AG04450 (cell line): ENCODE data around the gene PARD3B. TPM values are rescaled to one million over a fixed set of nuclear protein-coding genes. Genes with fewer than 3 reads are reported as not detected.

Experiments used
- CTCF ChIA-PET: fragments of 300-600, 350-600 bp; formaldehyde crosslinking; extraction: SDS; loops from one replicate; lab custom pipeline; 2022; ENCODE audit warnings: antibody characterized with exemption, inconsistent platforms; lab: Charles Lee
- POLR2A ChIA-PET: fragments of 350-600 bp; formaldehyde crosslinking; extraction: SDS; loops from one replicate; lab custom pipeline; 2021; ENCODE audit warnings: antibody characterized with exemption, inconsistent platforms; lab: Yijun Ruan, JAX
- DNase-seq: peaks from one replicate; pipeline ENCODE4 v3.0.0-alpha.2; 2011; ENCODE audit warnings: low read depth, low spot score
- H3K27ac ChIP-seq: one replicate; pipeline ENCODE4 v1.5.1; 2012; ENCODE audit warnings: low read depth, low read length, control low read depth
- H3K27me3 ChIP-seq: one replicate; pipeline ENCODE4 v1.6.0; 2012; ENCODE audit warnings: low read length; ENCODE audit not compliant: control insufficient read depth, insufficient read depth
- H3K4me3 ChIP-seq: 2 replicates; pipeline ENCODE4 v1.5.1; 2011; ENCODE audit warnings: mild to moderate bottlenecking, low read depth, low read length, control low read depth
- H3K9me3 ChIP-seq: 2 replicates; pipeline ENCODE4 v1.5.1; 2012; ENCODE audit warnings: low read length; ENCODE audit not compliant: control insufficient read depth, insufficient read depth
- polyA plus RNA-seq: library from polyadenylated mRNA; depleted of rRNA; stranded (reverse); fragments of >200 nt; gene quantifications from 2 replicates; pipeline ENCODE4 v1.2.3, GENCODE V29; 2011
- TF ChIP-seq, protein P1 (sequence below): IDR thresholded peaks from 2 replicates; pipeline ENCODE4 v1.5.1; 2011; ENCODE audit warnings: low read depth, low read length, control low read depth, inconsistent platforms

PARD3B gene
- polyA plus RNA-seq, 1 experiment = 8.5 TPM

DNA sequence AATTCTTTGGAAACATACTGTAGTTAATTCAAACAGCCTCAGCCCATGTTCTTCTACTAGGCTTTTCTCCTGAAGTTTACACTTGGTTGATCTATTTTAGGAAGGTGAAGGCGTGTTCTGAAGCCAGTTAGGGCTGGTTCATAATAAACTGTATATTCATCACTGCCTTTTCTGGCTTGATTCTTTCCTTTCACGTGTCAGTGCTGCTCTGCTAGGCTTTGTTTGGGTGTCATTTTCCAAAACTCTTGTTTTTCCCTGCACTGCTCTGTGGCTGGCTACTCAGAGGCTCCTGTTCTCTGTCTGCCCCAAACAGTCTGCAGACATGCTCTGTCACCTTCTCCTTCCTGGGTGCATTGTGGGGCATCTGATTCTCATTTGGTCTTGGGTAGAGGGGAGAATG is 136.1 kb downstream of the PARD3B start:
- TF ChIP-seq, protein P1, sequence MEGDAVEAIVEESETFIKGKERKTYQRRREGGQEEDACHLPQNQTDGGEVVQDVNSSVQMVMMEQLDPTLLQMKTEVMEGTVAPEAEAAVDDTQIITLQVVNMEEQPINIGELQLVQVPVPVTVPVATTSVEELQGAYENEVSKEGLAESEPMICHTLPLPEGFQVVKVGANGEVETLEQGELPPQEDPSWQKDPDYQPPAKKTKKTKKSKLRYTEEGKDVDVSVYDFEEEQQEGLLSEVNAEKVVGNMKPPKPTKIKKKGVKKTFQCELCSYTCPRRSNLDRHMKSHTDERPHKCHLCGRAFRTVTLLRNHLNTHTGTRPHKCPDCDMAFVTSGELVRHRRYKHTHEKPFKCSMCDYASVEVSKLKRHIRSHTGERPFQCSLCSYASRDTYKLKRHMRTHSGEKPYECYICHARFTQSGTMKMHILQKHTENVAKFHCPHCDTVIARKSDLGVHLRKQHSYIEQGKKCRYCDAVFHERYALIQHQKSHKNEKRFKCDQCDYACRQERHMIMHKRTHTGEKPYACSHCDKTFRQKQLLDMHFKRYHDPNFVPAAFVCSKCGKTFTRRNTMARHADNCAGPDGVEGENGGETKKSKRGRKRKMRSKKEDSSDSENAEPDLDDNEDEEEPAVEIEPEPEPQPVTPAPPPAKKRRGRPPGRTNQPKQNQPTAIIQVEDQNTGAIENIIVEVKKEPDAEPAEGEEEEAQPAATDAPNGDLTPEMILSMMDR = no peak
- peaks cover 7% of the 10 kb centered on the region for H3K9me3 ChIP-seq
- CTCF ChIA-PET = no interaction called here
- no peak overlapping the region for H3K4me3 ChIP-seq
- DNase-seq = no peak
- no peak overlapping the region for H3K27ac ChIP-seq
- no peaks in the 10 kb centered on the region for H3K27me3 ChIP-seq
- POLR2A ChIA-PET = no interaction called here

DNA sequence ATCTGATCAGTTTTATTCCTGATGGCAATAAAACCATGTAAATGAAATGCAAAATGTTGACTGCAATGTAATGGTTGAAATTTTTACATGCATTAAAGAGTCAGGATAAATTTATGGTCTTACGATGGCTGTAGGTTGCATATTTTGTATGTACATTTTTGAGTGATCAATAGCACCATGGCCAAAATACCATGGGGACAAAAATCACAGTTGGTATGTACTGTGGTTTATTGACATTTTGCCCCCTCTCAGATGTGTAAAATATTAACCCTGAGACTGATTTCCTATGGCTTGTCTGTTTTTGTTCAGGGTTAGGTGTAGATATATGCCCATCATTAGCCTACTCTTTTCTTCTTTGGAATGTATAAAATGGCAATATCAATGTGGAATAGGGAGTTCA is 138.1 kb downstream of the PARD3B start:
- CTCF ChIA-PET = interaction anchor here (0.6 kb wide), 2 partner anchors 28 to 360 kb away, joined by 3 read pairs; no protein-coding TSS in a partner anchor
- DNase-seq = no peak
- Histone ChIP-seq H3K27me3 (no peaks in the 10 kb centered on the region), H3K4me3 (no peak overlapping the region), H3K27ac (no peak overlapping the region), H3K9me3 (peaks cover 4% of the 10 kb centered on the region; the same call in 1 of the 2 replicates)
- POLR2A ChIA-PET = no interaction called here
- TF ChIP-seq, protein P1 = no peak

DNA sequence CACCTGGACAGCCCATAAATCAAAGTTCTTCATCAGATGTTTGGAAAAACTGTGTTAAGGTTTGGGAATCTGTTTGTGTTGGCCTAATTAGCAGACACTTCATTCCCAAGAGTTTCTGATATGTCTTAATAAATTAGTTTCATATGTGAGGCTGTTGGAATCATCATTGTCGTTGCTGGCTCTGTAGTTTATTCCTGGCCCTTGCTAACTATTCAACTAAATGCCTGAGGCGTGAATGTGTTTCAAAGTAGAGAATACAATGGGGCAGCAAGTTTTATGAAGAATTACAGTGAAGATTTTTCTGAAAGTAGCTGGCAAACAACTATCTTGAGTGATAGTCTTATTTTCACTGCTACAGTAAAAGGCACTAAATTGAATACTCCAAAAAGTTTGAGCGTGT is 141.1 kb downstream of the PARD3B start:
- Histone ChIP-seq H3K4me3 (no peak overlapping the region), H3K9me3 (no peaks in the 10 kb centered on the region), H3K27ac (no peak overlapping the region), H3K27me3 (no peaks in the 10 kb centered on the region)
- no peak for DNase-seq
- ChIA-PET POLR2A (no interaction called here), CTCF (no interaction called here)
- TF ChIP-seq, protein P1 = no peak

DNA sequence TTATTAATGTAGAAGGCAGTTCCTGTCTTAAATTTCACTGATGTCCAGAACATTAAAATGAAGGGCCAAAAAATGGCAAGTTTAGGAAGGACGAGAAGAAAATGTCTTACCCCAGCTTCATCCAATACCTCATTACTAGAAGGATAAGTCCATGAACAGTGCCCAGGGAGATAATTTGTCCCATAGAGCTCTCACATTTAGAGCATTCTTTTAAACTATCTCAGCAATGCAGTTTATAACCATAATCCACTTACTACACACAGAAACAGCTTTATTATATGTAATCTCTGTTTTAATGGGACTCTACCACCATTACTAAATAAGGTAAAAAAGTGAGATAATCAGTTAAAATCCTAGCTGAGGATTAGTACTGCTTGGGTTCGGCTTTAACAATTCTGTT is 142.5 kb downstream of the PARD3B start:
- no peak overlapping the region for H3K27ac ChIP-seq
- H3K27me3 ChIP-seq = no peaks in the 10 kb centered on the region
- H3K9me3 ChIP-seq = no peaks in the 10 kb centered on the region
- no peak overlapping the region for H3K4me3 ChIP-seq
- ChIA-PET POLR2A (no interaction called here), CTCF (interaction anchor here (1.1 kb wide), 1 partner anchor 363 kb away, joined by 3 read pairs; no protein-coding TSS in a partner anchor)
- TF ChIP-seq, protein P1 = no peak
- DNase-seq = no peak

DNA sequence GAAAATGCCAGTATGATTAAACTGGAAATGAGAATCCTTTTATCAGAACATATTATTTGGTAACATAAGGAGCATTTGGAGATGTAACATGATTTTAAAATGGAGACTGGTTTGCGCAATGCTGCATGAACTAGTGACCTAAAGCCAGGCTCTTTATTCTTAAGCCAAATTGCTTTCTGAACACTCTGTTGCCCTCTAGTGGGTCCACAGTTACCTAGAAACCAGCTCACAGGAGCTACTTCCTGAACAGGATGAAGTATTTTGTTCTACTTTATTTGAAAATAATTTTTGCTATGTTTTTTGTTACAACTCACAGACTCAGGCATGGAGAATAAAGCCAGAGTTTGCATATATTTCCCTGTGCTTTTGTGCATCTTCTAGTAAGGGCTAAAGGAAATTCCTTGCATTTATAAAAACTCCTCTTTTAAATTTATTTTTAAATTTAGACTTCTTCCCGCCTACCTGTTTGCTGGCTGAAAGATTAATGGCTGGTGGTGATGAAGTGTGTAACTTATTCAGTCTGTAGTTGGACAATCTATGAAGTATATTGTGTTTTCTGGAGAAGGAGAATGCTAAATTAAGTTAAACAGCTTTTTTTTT is 146.7 kb downstream of the PARD3B start:
- POLR2A ChIA-PET = interaction anchor here (0.6 kb wide), 1 partner anchor 147 kb away, joined by 3 read pairs; no protein-coding TSS in a partner anchor
- no peak overlapping the region for H3K27ac ChIP-seq

More for the DNA sequence above, 146.7 kb downstream of the PARD3B start:
- TF ChIP-seq, protein P1 = peak; percentile 87
- DNase-seq = peak; percentile 79
- Histone ChIP-seq H3K27me3 (no peaks in the 10 kb centered on the region), H3K9me3 (no peaks in the 10 kb centered on the region), H3K4me3 (no peak overlapping the region)
- CTCF ChIA-PET = interaction anchor here (0.6 to 2.7 kb wide), 34 partner anchors 9 to 1579 kb away, joined by 3 to 24 read pairs (median 4); no protein-coding TSS in a partner anchor
